GM23338 (cell line): ENCODE measurements around the gene CCBE1. TPM values are rescaled to one million over a fixed set of nuclear protein-coding genes. Genes with fewer than 3 reads are reported as not detected.

Experiments
- ATAC-seq: fragments of 200-7000 bp; cut with Tn5 transposase; 3 replicates; pipeline ENCODE4 v1.9.1; 2020
- DNase-seq: peaks from one replicate; pipeline ENCODE4 v3.0.0-alpha.2; 2015; ENCODE audit warnings: low spot score
- H2AFZ ChIP-seq: fragments of 200-600 bp; sonication (generic); 2 replicates; pipeline ENCODE4 v1.8.0; 2016; ENCODE audit warnings: antibody characterized with exemption, mild to moderate bottlenecking, moderate library complexity
- H3F3A ChIP-seq: fragments of 200-600 bp; sonication (generic); replicated peaks from 2 replicates; pipeline ENCODE4 v1.8.0; 2017; ENCODE audit warnings: antibody characterized with exemption, mixed run types, low read depth
- H3K27ac ChIP-seq: fragments of 200-600 bp; sonication (generic); 2 replicates; pipeline ENCODE4 v1.6.1; 2016; ENCODE audit warnings: low read depth
- H3K27me3 ChIP-seq: fragments of 200-600 bp; sonication (generic); 2 replicates; pipeline ENCODE4 v1.8.0; 2016; ENCODE audit warnings: mild to moderate bottlenecking, mixed run types, moderate library complexity; ENCODE audit not compliant: insufficient read depth
- H3K36me3 ChIP-seq: fragments of 200-600 bp; sonication (generic); 2 replicates; pipeline ENCODE4 v1.8.0; 2016; ENCODE audit warnings: mild to moderate bottlenecking; ENCODE audit not compliant: insufficient read depth
- H3K4me1 ChIP-seq: fragments of 200-600 bp; sonication (generic); 2 replicates; pipeline ENCODE4 v1.8.0; 2016; ENCODE audit warnings: mild to moderate bottlenecking, moderate library complexity; ENCODE audit not compliant: insufficient read depth
- H3K4me2 ChIP-seq: fragments of 200-600 bp; sonication (generic); 2 replicates; pipeline ENCODE4 v1.7.1; 2017; ENCODE audit warnings: mixed run types
- H3K4me3 ChIP-seq: fragments of 200-600 bp; sonication (generic); 2 replicates; pipeline ENCODE4 v1.6.1; 2016; ENCODE audit warnings: mixed run types
- H3K79me2 ChIP-seq: fragments of 200-600 bp; sonication (generic); replicated peaks from 2 replicates; pipeline ENCODE4 v1.8.0; 2017; ENCODE audit warnings: mild to moderate bottlenecking; ENCODE audit not compliant: insufficient read depth
- H3K9me2 ChIP-seq: fragments of 200-600 bp; sonication (generic); 2 replicates; pipeline ENCODE4 v1.8.0; 2017; ENCODE audit not compliant: insufficient read depth
- H4K20me1 ChIP-seq: fragments of 200-600 bp; sonication (generic); replicated peaks from 2 replicates; pipeline ENCODE4 v1.8.0; 2017; ENCODE audit warnings: mild to moderate bottlenecking; ENCODE audit not compliant: insufficient read depth
- H3K27ac Mint-ChIP-seq: 2 replicates; pipeline ENCODE4 v1.8.0; 2020; ENCODE audit warnings: inconsistent platforms, mild to moderate bottlenecking, moderate library complexity, mixed read lengths
- H3K27me3 Mint-ChIP-seq: 3 replicates; pipeline ENCODE4 v1.8.0; 2022; ENCODE audit warnings: low read depth, mild to moderate bottlenecking, moderate library complexity, mixed read lengths, inconsistent platforms; ENCODE audit not compliant: insufficient read depth, poor library complexity
- H3K36me3 Mint-ChIP-seq: 3 replicates; pipeline ENCODE4 v1.8.0; 2021; ENCODE audit warnings: low read depth, mild to moderate bottlenecking, inconsistent platforms, moderate library complexity, mixed read lengths
- H3K4me1 Mint-ChIP-seq: 3 replicates; pipeline ENCODE4 v1.8.0; 2020; ENCODE audit warnings: mild to moderate bottlenecking, inconsistent platforms, mixed read lengths
- H3K4me3 Mint-ChIP-seq: 3 replicates; pipeline ENCODE4 v1.8.0; 2021; ENCODE audit warnings: moderate library complexity, mild to moderate bottlenecking, inconsistent platforms, mixed read lengths
- H3K9me3 Mint-ChIP-seq: 3 replicates; pipeline ENCODE4 v1.8.0; 2020; ENCODE audit warnings: moderate library complexity, mild to moderate bottlenecking, inconsistent platforms, mixed read lengths
- CREB1 ChIP-seq: fragments of 250-450 bp; sonication (Bioruptor Pico); IDR thresholded peaks from 2 replicates; pipeline ENCODE4 v1.5.0; 2020; ENCODE audit warnings: low read depth, mild to moderate bottlenecking, moderate library complexity
- EZH2 ChIP-seq: fragments of 200-600 bp; sonication (generic); IDR thresholded peaks from one replicate; pipeline ENCODE4 v1.8.0; 2017; ENCODE audit warnings: antibody characterized with exemption, mild to moderate bottlenecking, low read depth; ENCODE audit not compliant: unreplicated experiment
- EZH2phosphoT487 ChIP-seq: fragments of 200-600 bp; sonication (generic); IDR thresholded peaks from one replicate; pipeline ENCODE4 v1.8.1; 2018; ENCODE audit warnings: antibody characterized with exemption; ENCODE audit not compliant: unreplicated experiment
- JUNB ChIP-seq: IDR thresholded peaks from one replicate; pipeline ENCODE4 v1.6.1; 2016; ENCODE audit warnings: antibody characterized with exemption; ENCODE audit not compliant: unreplicated experiment
- NANOG ChIP-seq: IDR thresholded peaks from 2 replicates; pipeline ENCODE4 v1.6.1; 2016; ENCODE audit warnings: antibody characterized with exemption, borderline replicate concordance
- POLR2AphosphoS5 ChIP-seq: IDR thresholded peaks from 2 replicates; pipeline ENCODE4 v1.6.1; 2016; ENCODE audit warnings: antibody characterized with exemption, low read depth
- REST ChIP-seq: IDR thresholded peaks from one replicate; pipeline ENCODE4 v1.6.1; 2018; ENCODE audit warnings: antibody characterized with exemption; ENCODE audit not compliant: unreplicated experiment
- STAT1 ChIP-seq: IDR thresholded peaks from one replicate; pipeline ENCODE4 v1.6.1; 2016; ENCODE audit warnings: antibody characterized with exemption; ENCODE audit not compliant: unreplicated experiment
- ZNF114 ChIP-seq: fragments of 250-450 bp; sonication (Bioruptor Pico); IDR thresholded peaks from 2 replicates; pipeline ENCODE4 v1.5.0; 2020; ENCODE audit warnings: mild to moderate bottlenecking, moderate library complexity
- ZNF331 ChIP-seq: fragments of 250-450 bp; sonication (Bioruptor Pico); IDR thresholded peaks from 2 replicates; pipeline ENCODE4 v1.5.0; 2020; ENCODE audit warnings: low read depth, mild to moderate bottlenecking, moderate library complexity
- ZNF462 ChIP-seq: fragments of 250-450 bp; sonication (Bioruptor Pico); IDR thresholded peaks from 2 replicates; pipeline ENCODE4 v1.5.0; 2020; ENCODE audit warnings: mild to moderate bottlenecking, moderate library complexity
- polyA plus RNA-seq: library from polyadenylated mRNA; unstranded; fragments of >200 nt; fragmentation: Nextera tagmentation; extraction: Ambion mirVana; gene quantifications from 2 replicates; pipeline ENCODE4 v1.2.1, GENCODE V29; 2016
- total RNA-seq: library from RNA; depleted of rRNA; stranded (reverse); fragments of >200 nt; shearing (Covaris generic); gene quantifications from 2 replicates; pipeline ENCODE4 v1.2.3, GENCODE V29; 2014
- TF ChIP-seq, protein P1 (sequence below), 2 experiments: fragments of 200-600 bp in 1 of 2; sonication (generic) in 1 of 2; conservative IDR thresholded peaks; 2 replicates each; pipeline versions ENCODE4 v1.5.1 to v1.6.1; 2016 to 2017; ENCODE audit warnings: antibody characterized with exemption in 2 of 2, low read depth in 2 of 2, mild to moderate bottlenecking in 2 of 2, moderate library complexity in 1 of 2
- TF ChIP-seq, protein P2 (sequence below): IDR thresholded peaks from 2 replicates; pipeline ENCODE4 v1.6.1; 2016; ENCODE audit warnings: antibody characterized with exemption

Gene CCBE1
- total and polyA plus RNA-seq, 2 experiments from 2014 or later = 2.1 to 2.6 TPM

DNA sequence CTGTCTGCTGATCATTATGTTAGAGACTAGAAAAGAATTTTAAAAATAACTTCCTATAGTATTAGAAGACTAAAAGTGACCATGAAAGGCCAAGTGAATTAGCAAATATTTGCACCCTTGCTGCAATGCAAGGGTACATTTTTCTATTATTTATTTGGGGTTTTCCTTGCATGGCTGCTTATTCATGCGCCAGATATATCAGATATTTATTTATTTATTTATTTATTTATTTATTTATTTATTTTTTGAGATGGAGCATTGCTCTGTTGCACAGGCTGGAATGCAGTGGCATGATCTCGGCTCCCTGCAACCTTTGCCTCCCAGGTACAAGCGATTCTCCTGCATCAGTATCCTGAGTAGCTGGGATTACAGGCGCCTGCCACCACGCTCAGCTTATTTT is 211.8 kb downstream of the CCBE1 start:
- Mint-ChIP-seq H3K4me3 (no peak overlapping the region), H3K9me3 (no peaks in the 10 kb centered on the region), H3K36me3 (no peaks in the 10 kb centered on the region), H3K4me1 (no peaks in the 10 kb centered on the region), H3K27me3 (no peaks in the 10 kb centered on the region), H3K27ac (no peak overlapping the region)
- no peak overlapping the region for H3K4me3 ChIP-seq
- H3K79me2 ChIP-seq = no peaks in the 10 kb centered on the region
- no peaks in the 10 kb centered on the region for H3K4me1 ChIP-seq
- ATAC-seq (no peak), DNase-seq (no peak)
- no peaks in the 10 kb centered on the region for H3K36me3 ChIP-seq
- no peaks in the 10 kb centered on the region for H3F3A ChIP-seq
- no peak overlapping the region for H3K4me2 ChIP-seq
- TF ChIP-seq EZH2phosphoT487 (no peak), ZNF462 (CRISPR knock-in tag) (no peak), ZNF331 (CRISPR knock-in tag) (no peak), POLR2AphosphoS5 (no peak), JUNB (no peak), CREB1 (CRISPR knock-in tag) (no peak), NANOG (no peak), REST (no peak), STAT1 (no peak), EZH2 (no peak), ZNF114 (CRISPR knock-in tag) (no peak)
- TF ChIP-seq, protein P1, sequence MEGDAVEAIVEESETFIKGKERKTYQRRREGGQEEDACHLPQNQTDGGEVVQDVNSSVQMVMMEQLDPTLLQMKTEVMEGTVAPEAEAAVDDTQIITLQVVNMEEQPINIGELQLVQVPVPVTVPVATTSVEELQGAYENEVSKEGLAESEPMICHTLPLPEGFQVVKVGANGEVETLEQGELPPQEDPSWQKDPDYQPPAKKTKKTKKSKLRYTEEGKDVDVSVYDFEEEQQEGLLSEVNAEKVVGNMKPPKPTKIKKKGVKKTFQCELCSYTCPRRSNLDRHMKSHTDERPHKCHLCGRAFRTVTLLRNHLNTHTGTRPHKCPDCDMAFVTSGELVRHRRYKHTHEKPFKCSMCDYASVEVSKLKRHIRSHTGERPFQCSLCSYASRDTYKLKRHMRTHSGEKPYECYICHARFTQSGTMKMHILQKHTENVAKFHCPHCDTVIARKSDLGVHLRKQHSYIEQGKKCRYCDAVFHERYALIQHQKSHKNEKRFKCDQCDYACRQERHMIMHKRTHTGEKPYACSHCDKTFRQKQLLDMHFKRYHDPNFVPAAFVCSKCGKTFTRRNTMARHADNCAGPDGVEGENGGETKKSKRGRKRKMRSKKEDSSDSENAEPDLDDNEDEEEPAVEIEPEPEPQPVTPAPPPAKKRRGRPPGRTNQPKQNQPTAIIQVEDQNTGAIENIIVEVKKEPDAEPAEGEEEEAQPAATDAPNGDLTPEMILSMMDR (conservative IDR thresholded peaks at IDR 0.05; ENCODE audit: low read depth in 2 of 2) = no peak
- TF ChIP-seq, protein P2, sequence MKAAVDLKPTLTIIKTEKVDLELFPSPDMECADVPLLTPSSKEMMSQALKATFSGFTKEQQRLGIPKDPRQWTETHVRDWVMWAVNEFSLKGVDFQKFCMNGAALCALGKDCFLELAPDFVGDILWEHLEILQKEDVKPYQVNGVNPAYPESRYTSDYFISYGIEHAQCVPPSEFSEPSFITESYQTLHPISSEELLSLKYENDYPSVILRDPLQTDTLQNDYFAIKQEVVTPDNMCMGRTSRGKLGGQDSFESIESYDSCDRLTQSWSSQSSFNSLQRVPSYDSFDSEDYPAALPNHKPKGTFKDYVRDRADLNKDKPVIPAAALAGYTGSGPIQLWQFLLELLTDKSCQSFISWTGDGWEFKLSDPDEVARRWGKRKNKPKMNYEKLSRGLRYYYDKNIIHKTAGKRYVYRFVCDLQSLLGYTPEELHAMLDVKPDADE = no peak
- H2AFZ ChIP-seq = no peak overlapping the region
- H3K27ac ChIP-seq = no peak overlapping the region
- H3K27me3 ChIP-seq = no peaks in the 10 kb centered on the region
- no peaks in the 10 kb centered on the region for H4K20me1 ChIP-seq
- H3K9me2 ChIP-seq = no peaks in the 10 kb centered on the region
